Measurements from ENCODE around the gene DNAJC27. TPM values are rescaled to one million over a fixed set of nuclear protein-coding genes. Genes with fewer than 3 reads are reported as not detected.

Gene DNAJC27
- total RNA-seq, 1 experiment from 2014 or later = 4.6 TPM

- TF ChIP-seq, protein P1, sequence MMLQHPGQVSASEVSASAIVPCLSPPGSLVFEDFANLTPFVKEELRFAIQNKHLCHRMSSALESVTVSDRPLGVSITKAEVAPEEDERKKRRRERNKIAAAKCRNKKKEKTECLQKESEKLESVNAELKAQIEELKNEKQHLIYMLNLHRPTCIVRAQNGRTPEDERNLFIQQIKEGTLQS (IDR thresholded peaks at IDR 0.05) = no peak
- no peak for TF ChIP-seq SRF (IDR thresholded peaks at IDR 0.05; ENCODE audit: low read depth)
- TF ChIP-seq CTCF (IDR thresholded peaks at IDR 0.05 in 2 of 3, conservative IDR thresholded peaks at IDR 0.05 in 1 of 3; ENCODE audit: borderline replicate concordance in 1 of 3, insufficient read depth in 1 of 3, low read depth in 2 of 3, low read length in 2 of 3) = no peak
- no peak for TF ChIP-seq POLR2A (IDR thresholded peaks at IDR 0.05; ENCODE audit: borderline replicate concordance, extremely low read depth, insufficient read depth, insufficient read length)
- no peak for TF ChIP-seq SIN3A (IDR thresholded peaks at IDR 0.05; ENCODE audit: low read depth)
Measured at GRCh38 chr2:24955232-24955631, 16.5 kb downstream of the DNAJC27 start (continued).

GRCh38 chr2:24950102-24950501 lies 21.7 kb downstream of the DNAJC27 start:
- H3K27ac ChIP-seq (ENCODE audit: low read depth, low read length) = no peak overlapping the region
- H3K4me1 ChIP-seq (ENCODE audit: control insufficient read depth in 1 of 2, insufficient read depth in 2 of 2, low read length in 2 of 2) = no peaks in the 10 kb centered on the region
- no peaks in the 10 kb centered on the region for H3K9me2 ChIP-seq (ENCODE audit: insufficient read depth)
- peaks cover 0 to under 1% of the 10 kb centered on the region in 2 experiments; a peak in 1 of 4 replicates for H3K9me3 ChIP-seq (ENCODE audit: control insufficient read depth in 1 of 2, insufficient read depth in 1 of 2, low read depth in 1 of 2, low read length in 2 of 2)
- no peaks in the 10 kb centered on the region for H3K79me2 ChIP-seq (ENCODE audit: insufficient read depth, low read length)
- no peaks in the 10 kb centered on the region for H4K20me1 ChIP-seq (ENCODE audit: insufficient read depth)
- DNase-seq (ENCODE audit: low read depth, low spot score) (no peak), ATAC-seq (no peak)
- intact Hi-C loops (cut with micrococcal nuclease) = no loop called here
- H3K36me3 ChIP-seq (ENCODE audit: control insufficient read depth in 1 of 2, insufficient read depth in 2 of 2, low read length in 2 of 2) = 0 out of 4 replicates have a peak, but pooled peaks cover 0 to 4% of the 10 kb centered on the region in 2 experiments
- RAD21 ChIA-PET (ENCODE audit: low non-redundant PET in 1 of 2, low total read pairs in 2 of 2, uncharacterized antibody in 2 of 2, unreplicated experiment in 2 of 2) = no interaction called here
- H3K4me2 ChIP-seq (ENCODE audit: low read length) = no peak overlapping the region
- no peaks in the 10 kb centered on the region for H3K27me3 ChIP-seq (ENCODE audit: insufficient read depth, low read length)
- BruUV-seq (replicated peaks) = no TSS peak
- CTCF ChIA-PET = no interaction called here
- POLR2A ChIA-PET = no interaction called here
- H3K9ac ChIP-seq (ENCODE audit: low read length) = no peak overlapping the region
- no peak overlapping the region for H2AFZ ChIP-seq (ENCODE audit: low read depth, low read length, poor library complexity, severe bottlenecking)
- no peak overlapping the region for H3K4me3 ChIP-seq (replicated peaks in 1 of 2; ENCODE audit: low read depth in 1 of 2, low read length in 2 of 2)
- TF ChIP-seq REST (IDR thresholded peaks at IDR 0.05; ENCODE audit: low read depth) (no peak), TCF7L2 (IDR thresholded peaks at IDR 0.05; ENCODE audit: borderline replicate concordance, extremely low read depth, insufficient read depth, insufficient read length) (no peak), ELF1 (IDR thresholded peaks at IDR 0.05; ENCODE audit: borderline replicate concordance, low read depth) (no peak), EZH2phosphoT487 (IDR thresholded peaks at IDR 0.05; ENCODE audit: borderline replicate concordance) (no peak), EZH2 (IDR thresholded peaks at IDR 0.05) (no peak), POLR2A (IDR thresholded peaks at IDR 0.05; ENCODE audit: borderline replicate concordance, extremely low read depth, insufficient read depth, insufficient read length) (no peak), JUND (IDR thresholded peaks at IDR 0.05) (no peak), CTCF (IDR thresholded peaks at IDR 0.05 in 2 of 3, conservative IDR thresholded peaks at IDR 0.05 in 1 of 3; ENCODE audit: borderline replicate concordance in 1 of 3, insufficient read depth in 1 of 3, low read depth in 2 of 3, low read length in 2 of 3) (no peak), ZNF274 (IDR thresholded peaks at IDR 0.05; ENCODE audit: low read depth, low read length) (no peak), POLR2AphosphoS5 (IDR thresholded peaks at IDR 0.05; ENCODE audit: low read depth, low read length) (no peak)
- TF ChIP-seq, protein P2, sequence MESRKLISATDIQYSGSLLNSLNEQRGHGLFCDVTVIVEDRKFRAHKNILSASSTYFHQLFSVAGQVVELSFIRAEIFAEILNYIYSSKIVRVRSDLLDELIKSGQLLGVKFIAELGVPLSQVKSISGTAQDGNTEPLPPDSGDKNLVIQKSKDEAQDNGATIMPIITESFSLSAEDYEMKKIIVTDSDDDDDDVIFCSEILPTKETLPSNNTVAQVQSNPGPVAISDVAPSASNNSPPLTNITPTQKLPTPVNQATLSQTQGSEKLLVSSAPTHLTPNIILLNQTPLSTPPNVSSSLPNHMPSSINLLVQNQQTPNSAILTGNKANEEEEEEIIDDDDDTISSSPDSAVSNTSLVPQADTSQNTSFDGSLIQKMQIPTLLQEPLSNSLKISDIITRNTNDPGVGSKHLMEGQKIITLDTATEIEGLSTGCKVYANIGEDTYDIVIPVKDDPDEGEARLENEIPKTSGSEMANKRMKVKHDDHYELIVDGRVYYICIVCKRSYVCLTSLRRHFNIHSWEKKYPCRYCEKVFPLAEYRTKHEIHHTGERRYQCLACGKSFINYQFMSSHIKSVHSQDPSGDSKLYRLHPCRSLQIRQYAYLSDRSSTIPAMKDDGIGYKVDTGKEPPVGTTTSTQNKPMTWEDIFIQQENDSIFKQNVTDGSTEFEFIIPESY (IDR thresholded peaks at IDR 0.05; ENCODE audit: extremely low read depth, insufficient replicate concordance, low read length) = no peak

Data from HCT116 (cell line).